ENCODE results near the gene ADCY3.

DNA sequence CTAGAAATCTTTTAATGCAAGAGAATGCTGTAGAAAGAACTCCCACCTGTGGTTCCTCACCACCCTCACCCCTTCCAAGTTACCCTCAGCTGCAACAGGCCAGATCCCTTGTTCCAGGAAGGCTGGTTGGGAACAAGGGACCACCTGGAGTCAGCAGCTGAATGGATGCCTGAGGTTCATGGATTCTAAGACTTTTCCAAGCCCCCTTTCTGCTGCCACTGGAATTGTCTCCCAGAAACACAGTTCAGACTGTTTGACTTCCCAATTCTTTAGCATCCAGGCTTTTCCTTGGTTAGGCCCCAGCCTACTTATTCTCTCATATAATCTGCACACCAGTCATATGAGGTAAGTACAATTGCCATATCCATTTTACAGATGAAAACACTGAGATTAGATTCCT lies 8.0 kb upstream of the ADCY3 start:
- TF ChIP-seq, protein P1, sequence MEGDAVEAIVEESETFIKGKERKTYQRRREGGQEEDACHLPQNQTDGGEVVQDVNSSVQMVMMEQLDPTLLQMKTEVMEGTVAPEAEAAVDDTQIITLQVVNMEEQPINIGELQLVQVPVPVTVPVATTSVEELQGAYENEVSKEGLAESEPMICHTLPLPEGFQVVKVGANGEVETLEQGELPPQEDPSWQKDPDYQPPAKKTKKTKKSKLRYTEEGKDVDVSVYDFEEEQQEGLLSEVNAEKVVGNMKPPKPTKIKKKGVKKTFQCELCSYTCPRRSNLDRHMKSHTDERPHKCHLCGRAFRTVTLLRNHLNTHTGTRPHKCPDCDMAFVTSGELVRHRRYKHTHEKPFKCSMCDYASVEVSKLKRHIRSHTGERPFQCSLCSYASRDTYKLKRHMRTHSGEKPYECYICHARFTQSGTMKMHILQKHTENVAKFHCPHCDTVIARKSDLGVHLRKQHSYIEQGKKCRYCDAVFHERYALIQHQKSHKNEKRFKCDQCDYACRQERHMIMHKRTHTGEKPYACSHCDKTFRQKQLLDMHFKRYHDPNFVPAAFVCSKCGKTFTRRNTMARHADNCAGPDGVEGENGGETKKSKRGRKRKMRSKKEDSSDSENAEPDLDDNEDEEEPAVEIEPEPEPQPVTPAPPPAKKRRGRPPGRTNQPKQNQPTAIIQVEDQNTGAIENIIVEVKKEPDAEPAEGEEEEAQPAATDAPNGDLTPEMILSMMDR (IDR thresholded peaks at IDR 0.05 in 4 of 5, conservative IDR thresholded peaks at IDR 0.05 in 1 of 5): no peak
- no peak for TF ChIP-seq POLR2A (IDR thresholded peaks at IDR 0.05)
